Stimulated activated CD4-positive, alpha-beta T cell treated with anti-CD3 and anti-CD28 coated beads, Interleukin-2, amount 100 ng/mL, for 48 hours (primary cell): ENCODE data around the gene CACNA1G.

ENCODE experiments used
- DNase-seq, 2 donors: peaks; one replicate each; pipeline ENCODE4 v3.0.0-alpha.2; 2020

Gene CACNA1G

DNA sequence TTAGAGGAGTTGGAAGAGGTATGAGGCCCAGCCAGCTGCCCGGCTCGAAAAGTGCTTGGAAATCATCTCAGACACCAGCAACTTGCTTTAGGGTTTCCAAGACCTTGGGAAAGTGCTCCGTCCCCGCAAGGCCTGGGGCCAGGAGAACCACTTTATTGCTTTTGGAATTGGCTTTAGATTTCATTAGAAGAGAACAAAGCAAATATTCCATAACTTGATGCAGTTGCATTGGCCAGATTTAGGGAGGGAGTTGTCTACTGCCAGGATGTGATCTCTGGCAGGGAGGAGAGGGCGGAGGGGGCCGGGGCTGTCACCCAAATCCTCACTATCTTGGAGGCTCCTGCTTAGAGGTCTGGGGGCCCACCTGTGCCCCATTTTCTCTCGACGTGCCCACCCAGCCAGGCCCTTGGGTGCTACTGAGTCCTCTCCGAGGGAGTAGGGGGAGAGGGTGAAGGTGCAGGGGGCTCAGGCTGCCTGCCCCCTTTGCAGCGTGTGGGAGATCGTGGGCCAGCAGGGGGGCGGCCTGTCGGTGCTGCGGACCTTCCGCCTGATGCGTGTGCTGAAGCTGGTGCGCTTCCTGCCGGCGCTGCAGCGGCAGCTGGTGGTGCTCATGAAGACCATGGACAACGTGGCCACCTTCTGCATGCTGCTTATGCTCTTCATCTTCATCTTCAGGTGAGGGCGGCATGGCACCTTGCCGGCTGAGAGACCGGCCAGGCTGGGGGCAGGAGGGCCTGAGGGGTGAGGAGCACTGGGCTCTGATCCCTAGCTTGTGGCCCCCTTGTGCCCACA lies 30.6 kb downstream of the CACNA1G start:
- no peak for DNase-seq

DNA sequence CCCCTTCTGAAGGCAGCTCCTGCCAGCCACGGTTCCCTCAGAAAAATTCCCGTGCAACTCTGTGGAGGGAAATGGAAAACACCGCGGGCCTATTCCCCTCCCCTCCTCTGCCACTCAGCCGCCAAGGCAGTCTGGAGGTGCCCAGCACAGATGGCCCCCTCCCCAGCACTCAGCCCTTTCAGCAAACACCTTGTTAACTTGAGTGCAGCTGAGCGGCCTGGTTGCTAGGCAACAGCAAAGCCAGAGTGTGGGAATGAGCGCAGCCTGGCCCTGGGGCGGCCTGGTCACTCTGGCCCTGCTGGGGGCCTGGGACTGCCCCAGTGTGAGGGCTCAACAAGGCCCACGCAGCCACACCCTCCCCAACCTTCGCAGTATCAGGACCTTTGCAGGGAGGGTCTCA lies 32.8 kb downstream of the CACNA1G start:
- DNase-seq = no peak

DNA sequence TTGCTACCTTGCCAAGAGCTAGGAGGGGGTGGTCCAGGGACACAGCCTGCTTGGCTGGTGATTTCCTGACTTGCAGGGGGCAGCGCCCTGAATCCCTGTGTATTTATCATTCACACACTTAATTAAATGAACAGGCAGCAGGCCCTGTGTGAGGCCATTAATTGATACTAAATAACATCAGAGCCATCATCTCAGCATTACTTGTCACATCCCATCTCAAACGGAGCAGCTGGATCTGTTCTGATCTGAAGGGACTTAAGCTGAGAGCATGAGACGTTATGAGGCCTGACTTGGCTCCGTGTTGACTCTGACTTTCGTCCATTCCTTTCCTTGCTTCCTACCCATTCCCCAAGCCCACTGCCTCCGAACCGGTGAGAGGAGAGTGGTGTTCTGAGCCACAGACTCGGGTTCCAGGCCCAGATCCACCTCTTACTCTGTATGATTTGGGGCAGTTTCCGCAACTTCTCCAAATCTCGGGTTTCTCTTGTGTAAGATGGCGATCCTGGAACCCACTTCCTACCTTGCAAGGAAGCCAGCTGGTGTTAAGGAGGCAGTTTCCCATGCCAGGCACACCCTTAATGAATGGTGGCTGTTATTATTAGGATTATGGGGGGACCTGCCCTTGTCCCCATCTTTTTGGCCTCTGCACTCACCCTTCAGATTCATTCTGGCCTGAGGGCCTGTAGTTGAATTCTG lies 33.8 kb downstream of the CACNA1G start:
- no peak for DNase-seq

DNA sequence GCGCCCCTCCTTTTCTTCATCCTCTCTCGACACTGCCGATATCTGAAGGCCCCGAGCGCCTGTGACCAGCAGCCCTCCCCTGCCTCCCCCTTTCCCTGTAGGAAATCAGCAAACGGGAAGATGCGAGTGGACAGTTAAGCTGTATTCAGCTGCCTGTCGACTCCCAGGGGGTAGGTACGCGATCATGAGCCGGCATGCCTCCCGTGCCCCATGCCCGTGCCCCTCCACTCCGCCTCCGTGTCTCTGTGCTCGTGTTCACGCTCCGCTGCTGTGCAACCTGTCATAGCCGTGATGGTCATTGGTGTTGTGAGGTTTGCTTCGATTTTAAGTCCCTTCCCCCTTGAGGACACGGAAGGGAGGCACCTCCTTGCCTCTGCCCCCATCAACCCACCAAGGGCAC lies 34.4 kb downstream of the CACNA1G start:
- no peak for DNase-seq

DNA sequence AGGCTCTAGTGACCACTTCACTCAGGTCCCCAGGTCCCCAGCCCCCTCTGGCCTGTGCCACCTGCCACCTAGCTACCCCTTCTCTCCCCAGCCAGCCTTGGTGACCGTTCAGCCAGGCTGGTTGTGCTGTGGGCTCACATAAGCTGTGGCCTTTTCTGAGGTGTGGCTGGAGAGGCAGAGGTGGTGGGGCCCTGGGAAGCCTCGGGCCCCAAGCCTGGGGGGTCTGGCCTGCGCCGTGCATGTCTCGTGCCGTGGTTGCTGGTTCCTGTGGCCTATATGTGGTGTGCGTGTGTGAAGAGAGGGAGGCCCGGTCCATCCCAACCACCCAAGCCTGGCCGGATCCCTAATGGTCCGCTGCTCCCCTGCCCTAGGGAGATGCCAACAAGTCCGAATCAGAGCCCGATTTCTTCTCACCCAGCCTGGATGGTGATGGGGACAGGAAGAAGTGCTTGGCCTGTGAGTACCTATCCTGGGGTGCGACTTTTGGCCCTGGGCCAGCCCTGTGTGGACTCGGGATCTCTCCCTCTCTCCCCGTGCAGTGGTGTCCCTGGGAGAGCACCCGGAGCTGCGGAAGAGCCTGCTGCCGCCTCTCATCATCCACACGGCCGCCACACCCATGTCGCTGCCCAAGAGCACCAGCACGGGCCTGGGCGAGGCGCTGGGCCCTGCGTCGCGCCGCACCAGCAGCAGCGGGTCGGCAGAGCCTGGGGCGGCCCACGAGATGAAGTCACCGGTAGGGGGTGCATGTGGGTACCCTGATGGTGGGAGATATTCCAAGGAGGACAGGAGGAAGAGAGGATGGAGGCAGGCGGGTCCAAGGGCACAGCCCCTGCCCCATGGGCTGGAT lies 35.9 kb downstream of the CACNA1G start:
- no peak for DNase-seq

DNA sequence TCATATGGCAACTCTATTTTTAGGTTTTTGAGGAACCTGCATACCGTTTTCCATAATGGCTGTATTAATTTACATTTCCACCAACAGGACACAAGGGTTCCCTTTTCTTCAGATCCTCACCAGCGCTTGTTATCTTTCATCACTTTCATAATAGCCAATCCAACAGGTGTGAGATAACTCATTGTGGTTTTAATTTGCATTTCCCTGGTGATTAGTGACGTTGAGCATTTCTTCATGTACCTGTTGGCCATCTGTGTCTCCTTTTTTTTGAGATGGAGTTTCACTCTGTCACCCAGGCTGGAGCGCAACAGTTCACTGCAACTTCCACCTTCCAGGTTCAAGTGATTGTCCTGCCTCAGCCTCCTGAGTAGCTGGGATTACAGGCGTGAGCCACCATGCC lies 38.0 kb downstream of the CACNA1G start:
- DNase-seq = no peak

DNA sequence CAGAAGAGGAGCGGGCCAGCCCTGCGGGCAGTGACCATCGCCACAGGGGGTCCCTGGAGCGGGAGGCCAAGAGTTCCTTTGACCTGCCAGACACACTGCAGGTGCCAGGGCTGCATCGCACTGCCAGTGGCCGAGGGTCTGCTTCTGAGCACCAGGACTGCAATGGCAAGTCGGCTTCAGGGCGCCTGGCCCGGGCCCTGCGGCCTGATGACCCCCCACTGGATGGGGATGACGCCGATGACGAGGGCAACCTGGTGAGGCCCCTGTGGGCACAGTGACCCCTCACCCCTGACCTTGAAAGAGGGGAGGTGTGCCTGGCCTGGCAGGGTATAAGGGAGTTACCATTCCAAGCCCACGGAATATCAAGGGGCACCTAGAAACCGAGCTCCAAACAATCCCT lies 39.1 kb downstream of the CACNA1G start:
- DNase-seq = no peak

DNA sequence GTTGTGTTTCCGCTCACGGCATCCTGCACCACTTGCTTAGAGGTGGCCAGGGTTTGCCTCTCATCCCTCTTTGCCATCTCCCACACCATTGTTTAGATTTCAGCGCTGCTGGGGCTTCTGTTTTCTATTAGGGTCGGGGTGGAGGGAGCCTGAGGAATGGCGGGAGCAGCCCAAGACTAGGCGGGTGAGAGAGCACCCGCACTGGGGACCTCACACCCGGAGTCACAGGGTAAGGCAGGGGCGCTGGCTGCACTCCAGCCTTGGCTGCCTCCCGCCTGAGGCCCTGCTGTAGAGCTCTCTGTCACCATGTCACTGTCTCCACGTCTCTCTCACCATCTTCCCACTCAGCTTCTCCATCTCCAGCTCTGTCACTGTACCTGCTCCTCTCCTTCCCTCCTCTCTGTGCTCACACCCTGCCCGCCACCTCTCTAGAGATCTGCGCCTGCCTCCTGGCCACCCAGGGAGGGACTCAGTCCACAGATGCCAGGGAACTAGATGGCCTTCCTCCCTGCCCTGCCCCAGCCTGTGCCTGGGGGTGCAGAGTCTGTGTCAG lies 41.4 kb downstream of the CACNA1G start:
- DNase-seq = no peak

DNA sequence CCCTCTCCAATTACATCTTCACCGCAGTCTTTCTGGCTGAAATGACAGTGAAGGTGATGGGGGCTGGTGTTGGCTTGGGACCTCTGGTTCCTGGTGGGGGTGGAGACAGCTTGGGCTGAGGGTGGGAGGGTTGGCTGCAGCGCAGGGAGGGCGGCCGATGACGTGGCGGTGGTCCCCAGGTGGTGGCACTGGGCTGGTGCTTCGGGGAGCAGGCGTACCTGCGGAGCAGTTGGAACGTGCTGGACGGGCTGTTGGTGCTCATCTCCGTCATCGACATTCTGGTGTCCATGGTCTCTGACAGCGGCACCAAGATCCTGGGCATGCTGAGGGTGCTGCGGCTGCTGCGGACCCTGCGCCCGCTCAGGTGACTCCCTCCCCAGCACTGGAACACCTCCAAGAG lies 42.3 kb downstream of the CACNA1G start:
- no peak for DNase-seq

DNA sequence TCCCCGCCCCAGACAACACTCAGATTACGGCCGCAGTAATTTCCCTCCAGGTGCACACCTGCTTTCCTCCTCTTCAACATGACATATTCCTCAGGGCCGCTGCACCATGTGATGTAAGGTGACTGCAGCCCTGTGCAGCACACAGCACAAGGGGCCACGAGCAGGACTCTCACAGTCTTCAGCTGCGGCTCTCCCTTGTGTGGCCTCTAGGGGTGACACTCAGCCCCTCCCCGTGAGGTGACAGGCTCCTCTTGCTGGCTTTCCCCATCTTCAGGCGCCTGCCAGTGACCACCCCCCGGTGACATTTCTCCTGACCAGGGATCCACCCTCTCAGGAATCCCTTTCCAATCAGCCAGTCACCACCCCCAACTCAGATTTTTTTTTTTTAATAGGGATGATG lies 42.8 kb downstream of the CACNA1G start:
- DNase-seq = no peak

DNA sequence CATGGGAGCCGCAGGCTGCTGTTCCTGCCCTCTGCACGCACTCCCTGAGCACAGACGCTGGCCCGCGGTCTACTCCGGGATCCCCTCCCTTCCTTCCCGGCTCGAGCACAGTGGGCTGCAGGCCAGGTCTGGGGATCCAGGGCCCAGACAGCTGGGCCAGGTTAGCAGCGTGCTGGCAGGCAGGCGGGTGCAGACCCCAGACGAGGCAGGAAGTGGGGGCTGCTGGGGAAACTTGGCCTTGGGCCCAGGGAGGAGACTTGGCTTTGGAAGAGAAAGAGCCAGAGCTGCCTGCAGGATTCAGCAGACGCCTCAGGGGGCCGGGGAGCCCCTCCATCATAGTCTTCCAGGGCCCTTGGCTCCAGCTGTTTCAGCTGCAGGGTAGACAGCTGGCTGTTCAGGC lies 44.0 kb downstream of the CACNA1G start:
- no peak for DNase-seq

DNA sequence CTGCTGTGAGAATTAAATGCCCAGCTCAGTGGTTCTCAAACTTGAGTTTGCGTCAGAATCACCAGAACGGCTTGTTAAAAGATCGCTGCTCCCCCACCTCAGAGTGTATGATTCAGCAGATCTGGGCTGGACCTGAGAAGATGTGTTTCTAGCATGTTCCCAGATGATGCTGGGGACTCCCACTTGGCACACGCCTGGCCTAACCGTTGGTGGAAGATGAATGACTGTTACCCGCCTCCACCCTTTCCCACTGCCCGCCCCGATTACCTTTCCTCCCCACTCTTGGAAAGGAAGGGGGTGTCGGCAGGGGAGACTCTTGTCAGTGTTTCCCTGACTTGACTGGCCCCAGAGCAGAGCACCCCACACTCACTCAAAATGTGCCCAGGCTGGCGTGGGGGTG lies 44.9 kb downstream of the CACNA1G start:
- no peak for DNase-seq

DNA sequence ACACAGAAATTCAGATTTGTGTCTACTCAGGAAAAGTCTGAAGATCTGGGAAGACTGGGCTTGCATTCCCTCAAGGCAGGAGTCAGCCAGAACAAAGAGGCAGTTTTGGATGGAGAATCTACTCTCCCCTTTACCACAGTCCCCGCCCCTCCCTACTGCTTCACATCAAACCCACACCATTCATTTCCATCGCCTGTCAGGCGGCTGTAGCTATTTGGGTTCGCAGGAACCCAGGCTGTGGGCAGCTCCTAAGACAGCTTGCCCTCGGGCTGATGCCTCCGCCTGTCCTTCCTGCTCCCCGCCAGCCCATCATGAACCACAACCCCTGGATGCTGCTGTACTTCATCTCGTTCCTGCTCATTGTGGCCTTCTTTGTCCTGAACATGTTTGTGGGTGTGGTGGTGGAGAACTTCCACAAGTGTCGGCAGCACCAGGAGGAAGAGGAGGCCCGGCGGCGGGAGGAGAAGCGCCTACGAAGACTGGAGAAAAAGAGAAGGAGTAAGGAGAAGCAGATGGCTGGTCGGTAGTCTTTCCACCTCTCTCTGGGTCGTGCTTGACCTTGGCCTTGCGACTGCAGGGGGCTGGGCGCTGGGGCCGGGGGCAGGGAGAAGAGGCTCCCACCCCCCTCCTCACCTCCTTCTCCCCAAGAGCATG lies 47.1 kb downstream of the CACNA1G start:
- no peak for DNase-seq

DNA sequence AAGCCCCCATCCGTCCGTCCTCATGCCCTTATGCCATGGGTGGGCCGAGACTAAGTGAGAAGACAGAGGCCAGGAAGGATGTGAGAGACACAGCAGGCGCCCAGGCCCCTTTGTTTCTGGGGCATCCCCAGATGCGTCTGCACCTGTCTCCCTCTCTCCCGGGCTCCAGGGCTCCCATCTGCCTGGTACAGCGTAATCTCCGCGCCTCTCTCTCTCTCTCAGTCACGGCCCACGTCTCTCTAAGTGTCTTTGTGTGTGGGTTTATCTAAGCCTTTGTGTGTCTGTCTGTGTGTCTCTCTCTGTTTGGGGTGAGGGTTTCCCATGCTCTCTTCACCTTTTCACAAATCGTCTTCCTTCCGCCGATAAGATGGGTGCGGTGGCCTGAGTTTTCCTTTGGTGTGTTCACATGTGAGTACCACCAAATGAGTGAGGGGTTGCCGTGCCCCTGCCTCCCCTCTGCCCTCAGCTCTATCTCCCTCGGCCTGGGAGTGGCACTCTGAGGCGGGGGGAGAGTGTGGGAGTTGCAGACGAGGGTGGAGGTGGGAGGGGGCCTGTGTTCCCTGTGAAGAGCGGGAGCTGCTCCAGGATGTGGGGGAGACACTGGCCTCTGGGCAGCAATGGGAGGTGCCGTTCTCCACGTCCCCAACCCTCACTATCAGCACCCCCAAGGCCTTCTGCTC lies 48.3 kb downstream of the CACNA1G start:
- no peak for DNase-seq

DNA sequence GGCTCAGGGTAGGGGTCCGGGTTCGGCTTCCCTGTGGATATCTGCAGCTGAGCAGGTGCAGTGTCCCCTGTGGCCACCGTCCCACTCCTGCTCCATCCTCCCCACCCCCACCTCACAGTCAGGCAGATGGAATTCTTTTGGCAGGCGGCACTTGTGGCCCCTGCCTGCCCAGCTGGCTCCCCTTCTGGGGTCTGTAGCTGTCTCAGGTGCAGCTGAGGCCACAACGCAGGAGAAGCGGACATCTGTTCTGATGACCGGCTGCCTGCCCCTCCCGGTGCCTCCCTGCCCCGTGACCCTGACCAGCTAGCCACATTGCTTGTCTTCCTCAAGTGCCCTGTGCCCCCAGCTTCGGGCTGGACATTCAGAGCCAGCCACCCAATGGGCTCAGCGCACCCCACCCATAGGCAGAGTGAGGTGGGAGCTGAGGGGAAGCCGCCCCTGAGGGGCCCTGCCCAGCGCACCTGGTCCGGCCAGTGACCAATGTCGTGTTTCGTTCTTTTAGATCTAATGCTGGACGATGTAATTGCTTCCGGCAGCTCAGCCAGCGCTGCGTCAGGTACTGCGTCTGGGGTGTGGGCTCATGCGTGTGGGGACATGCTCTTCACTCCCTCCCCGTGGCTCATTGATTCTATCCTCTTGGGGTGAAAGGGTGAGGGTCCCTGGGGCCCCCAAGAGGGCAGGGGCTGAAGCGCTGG lies 49.0 kb downstream of the CACNA1G start:
- no peak for DNase-seq

DNA sequence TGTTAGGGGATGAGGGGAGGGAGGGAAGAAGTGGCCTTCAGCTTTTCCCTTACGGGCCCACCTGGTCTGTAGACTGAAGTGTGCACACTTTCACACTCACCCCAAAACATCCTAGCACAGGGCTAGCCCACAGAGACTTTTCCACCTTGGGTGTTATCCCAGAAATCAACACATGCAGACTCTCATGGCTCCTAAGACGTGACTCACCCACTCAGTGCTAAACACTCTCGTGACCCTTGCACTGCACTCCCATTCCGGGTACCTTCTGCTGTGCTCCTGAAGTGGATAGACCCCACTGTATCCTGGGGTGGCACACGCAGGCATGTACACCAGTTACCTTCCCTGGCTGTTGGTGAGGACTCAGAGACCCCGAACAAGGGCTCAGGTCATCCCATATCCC lies 51.1 kb downstream of the CACNA1G start:
- no peak for DNase-seq

DNA sequence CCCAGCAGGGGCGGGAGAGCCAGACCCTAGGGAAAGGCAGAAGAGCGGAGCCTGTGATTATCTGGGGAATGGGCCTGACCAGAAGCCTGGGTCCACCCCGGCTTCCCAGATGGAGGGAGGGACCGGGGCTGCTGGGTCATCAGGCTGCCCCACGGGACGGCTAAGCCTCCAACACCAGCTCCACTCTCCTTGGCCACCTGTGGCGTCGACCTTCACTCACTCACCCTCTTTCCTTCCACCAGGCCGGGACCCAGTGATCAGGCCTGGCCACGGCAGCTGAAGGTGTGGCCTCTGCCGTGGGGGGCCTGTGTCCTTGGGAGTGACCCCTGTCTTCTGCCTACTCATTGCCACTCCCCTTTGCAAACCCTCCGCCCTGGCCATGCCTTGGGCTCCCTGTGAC lies 51.8 kb downstream of the CACNA1G start:
- DNase-seq = no peak

DNA sequence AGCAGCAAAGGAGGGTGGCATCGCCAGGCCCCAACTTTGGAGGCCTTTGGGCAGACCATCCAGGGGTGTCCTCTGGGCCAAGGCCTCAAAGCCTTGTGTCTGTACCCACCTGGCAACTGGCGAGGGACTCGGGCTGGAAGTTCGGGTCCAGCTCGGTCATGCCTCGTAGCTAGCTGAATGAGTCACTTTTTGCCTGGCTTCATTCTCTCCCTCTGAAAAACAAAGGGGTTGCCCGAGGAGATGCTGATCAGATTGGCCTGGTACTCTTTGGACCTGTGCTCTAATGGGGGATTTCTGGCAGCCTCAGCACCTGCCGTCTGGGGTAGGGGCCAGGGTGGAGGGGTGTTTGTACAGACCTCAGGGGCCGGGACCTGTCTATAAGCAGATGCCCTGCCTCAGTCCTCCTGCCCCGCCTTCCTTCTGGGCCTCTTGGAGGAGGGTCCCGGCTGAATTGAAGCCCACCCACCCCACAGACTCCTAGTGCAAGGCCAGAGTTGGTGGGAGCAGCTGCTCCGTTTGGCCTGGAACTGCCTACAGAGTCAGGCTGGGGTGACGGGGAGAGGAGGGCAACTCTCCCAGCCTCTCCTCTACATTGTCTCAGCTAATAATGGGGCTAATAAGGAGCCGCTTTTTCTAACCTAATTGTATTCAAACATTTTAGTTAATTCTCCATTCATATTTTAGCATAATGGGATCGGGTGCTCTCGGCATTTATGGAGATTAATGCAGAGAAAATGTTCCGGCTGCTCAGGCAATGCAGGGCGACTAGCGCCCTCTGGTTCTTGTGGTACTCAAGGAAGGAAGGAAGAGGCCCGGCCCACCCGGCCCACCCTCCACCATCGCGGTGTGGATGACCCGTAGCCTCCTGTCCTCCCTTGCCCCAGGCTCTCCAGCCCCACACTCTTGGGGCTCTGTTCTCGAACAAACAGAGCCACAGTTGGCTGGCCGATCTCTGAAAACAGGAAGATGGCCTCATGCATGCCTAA lies 52.8 kb downstream of the CACNA1G start:
- no peak for DNase-seq

DNA sequence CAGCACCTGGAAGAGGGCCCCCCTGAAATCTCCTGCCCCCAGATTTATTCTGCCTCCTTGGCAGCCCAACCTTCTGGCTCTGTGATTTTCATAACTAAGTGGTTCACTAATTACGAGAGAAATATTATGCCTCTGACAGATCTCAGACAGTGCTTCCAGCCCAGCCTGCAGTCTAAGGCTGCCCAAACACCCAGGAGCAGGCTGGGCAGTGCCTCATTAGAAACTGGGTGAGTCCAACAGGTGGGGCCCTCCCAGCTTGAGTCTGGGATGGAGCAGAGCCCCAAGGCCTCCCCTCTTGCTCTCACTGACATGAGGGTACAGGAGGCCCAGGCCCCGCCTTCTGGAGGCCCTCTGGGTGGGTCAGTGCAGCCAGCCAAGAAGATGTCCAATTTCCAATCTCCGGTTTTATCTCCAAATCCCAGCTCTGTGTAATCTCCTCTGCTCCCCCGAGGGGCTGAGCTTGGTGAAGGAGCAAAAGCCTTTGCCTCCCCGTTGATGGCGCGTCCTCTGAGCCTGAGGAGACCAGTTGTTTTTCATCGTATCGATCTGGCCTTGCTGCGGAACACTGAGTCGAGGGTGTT lies 54.0 kb downstream of the CACNA1G start:
- no peak for DNase-seq

DNA sequence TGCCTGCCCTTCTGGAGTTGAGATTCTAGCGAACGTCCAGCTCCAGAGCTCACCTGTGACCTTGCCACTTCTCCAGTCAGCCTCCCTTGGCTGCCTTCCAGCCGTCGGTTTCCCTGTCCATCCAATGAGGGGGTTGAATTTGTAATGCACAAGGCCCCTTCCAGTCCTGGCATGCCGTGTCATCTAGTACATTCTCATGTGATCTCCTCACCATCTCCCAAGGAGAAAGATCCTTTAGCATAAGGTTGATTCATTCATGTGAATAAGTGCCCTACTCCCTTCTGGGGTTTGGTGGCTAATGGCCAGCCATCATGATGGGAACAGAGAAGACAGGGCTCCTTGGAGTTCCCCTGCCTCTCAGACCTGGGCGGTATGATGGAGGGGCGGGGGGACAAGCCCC lies 55.3 kb downstream of the CACNA1G start:
- DNase-seq = no peak
